WERI-Rb-1 (cell line): Measurements from ENCODE around the gene LIN28B.

Experiments
- DNase-seq: peaks from one replicate; pipeline ENCODE4 v3.0.0-alpha.2; 2020
- H3K27ac ChIP-seq: fragments of 250-450 bp; sonication (Bioruptor Pico); 2 replicates; pipeline ENCODE4 v1.5.1; 2020; ENCODE audit warnings: mild to moderate bottlenecking, moderate library complexity
- H3K27me3 ChIP-seq: fragments of 250-450 bp; sonication (Bioruptor Pico); 2 replicates; pipeline ENCODE4 v1.5.1; 2021; ENCODE audit warnings: mild to moderate bottlenecking, low read depth, moderate library complexity; ENCODE audit not compliant: insufficient read depth, severe bottlenecking
- H3K36me3 ChIP-seq: fragments of 250-450 bp; sonication (Bioruptor Pico); 2 replicates; pipeline ENCODE4 v1.5.1; 2020; ENCODE audit warnings: mild to moderate bottlenecking, moderate library complexity
- H3K4me3 ChIP-seq: 2 replicates; pipeline ENCODE4 v1.5.1; 2011; ENCODE audit warnings: low read depth, mild to moderate bottlenecking, control low read depth, low read length
- H3K9me3 ChIP-seq: fragments of 250-450 bp; sonication (Bioruptor Pico); 2 replicates; pipeline ENCODE4 v1.5.1; 2021; ENCODE audit warnings: mild to moderate bottlenecking, moderate library complexity; ENCODE audit not compliant: severe bottlenecking
- CTCF ChIP-seq: IDR thresholded peaks from 2 replicates; pipeline ENCODE4 v1.5.1; 2011; ENCODE audit warnings: low read depth, mild to moderate bottlenecking, control low read depth, inconsistent platforms, low read length

Gene LIN28B

GRCh38 chr6:105028898-105029297 lies 72.0 kb downstream of the LIN28B start:
- no peaks in the 10 kb centered on the region for H3K9me3 ChIP-seq
- no peak overlapping the region for H3K27ac ChIP-seq
- H3K4me3 ChIP-seq = no peak overlapping the region
- H3K27me3 ChIP-seq = no peaks in the 10 kb centered on the region
- TF ChIP-seq CTCF = no peak
- no peaks in the 10 kb centered on the region for H3K36me3 ChIP-seq
- DNase-seq = no peak

- no peak for TF ChIP-seq CTCF
- no peaks in the 10 kb centered on the region for H3K36me3 ChIP-seq
- no peak for DNase-seq
- H3K9me3 ChIP-seq = no peaks in the 10 kb centered on the region
- H3K4me3 ChIP-seq = no peak overlapping the region
- H3K27ac ChIP-seq = no peak overlapping the region
- H3K27me3 ChIP-seq = no peaks in the 10 kb centered on the region
Measured at GRCh38 chr6:105029581-105029980, 72.7 kb downstream of the LIN28B start.

- H3K27me3 ChIP-seq = no peaks in the 10 kb centered on the region
- no peak overlapping the region for H3K27ac ChIP-seq
- TF ChIP-seq CTCF = no peak
- H3K36me3 ChIP-seq = no peaks in the 10 kb centered on the region
- no peak overlapping the region for H3K4me3 ChIP-seq
- H3K9me3 ChIP-seq = no peaks in the 10 kb centered on the region
- DNase-seq = no peak
Measured at GRCh38 chr6:105034470-105034869, 77.6 kb downstream of the LIN28B start.

GRCh38 chr6:105035299-105035698 lies 78.4 kb downstream of the LIN28B start:
- no peak for DNase-seq
- Histone ChIP-seq H3K27me3 (no peaks in the 10 kb centered on the region), H3K27ac (no peak overlapping the region), H3K4me3 (no peak overlapping the region), H3K36me3 (no peaks in the 10 kb centered on the region), H3K9me3 (no peaks in the 10 kb centered on the region)
- TF ChIP-seq CTCF = no peak

GRCh38 chr6:105036351-105036750 lies 79.4 kb downstream of the LIN28B start:
- Histone ChIP-seq H3K27ac (no peak overlapping the region), H3K9me3 (no peaks in the 10 kb centered on the region), H3K27me3 (no peaks in the 10 kb centered on the region), H3K4me3 (no peak overlapping the region), H3K36me3 (no peaks in the 10 kb centered on the region)
- TF ChIP-seq CTCF = no peak
- no peak for DNase-seq

- H3K9me3 ChIP-seq = no peaks in the 10 kb centered on the region
- TF ChIP-seq CTCF = no peak
- H3K4me3 ChIP-seq = no peak overlapping the region
- no peak for DNase-seq
- no peak overlapping the region for H3K27ac ChIP-seq
- H3K27me3 ChIP-seq = no peaks in the 10 kb centered on the region
- no peaks in the 10 kb centered on the region for H3K36me3 ChIP-seq
Measured at GRCh38 chr6:105038259-105038658, 81.4 kb downstream of the LIN28B start.
